ENCODE data around the gene TMC4.

DNA sequence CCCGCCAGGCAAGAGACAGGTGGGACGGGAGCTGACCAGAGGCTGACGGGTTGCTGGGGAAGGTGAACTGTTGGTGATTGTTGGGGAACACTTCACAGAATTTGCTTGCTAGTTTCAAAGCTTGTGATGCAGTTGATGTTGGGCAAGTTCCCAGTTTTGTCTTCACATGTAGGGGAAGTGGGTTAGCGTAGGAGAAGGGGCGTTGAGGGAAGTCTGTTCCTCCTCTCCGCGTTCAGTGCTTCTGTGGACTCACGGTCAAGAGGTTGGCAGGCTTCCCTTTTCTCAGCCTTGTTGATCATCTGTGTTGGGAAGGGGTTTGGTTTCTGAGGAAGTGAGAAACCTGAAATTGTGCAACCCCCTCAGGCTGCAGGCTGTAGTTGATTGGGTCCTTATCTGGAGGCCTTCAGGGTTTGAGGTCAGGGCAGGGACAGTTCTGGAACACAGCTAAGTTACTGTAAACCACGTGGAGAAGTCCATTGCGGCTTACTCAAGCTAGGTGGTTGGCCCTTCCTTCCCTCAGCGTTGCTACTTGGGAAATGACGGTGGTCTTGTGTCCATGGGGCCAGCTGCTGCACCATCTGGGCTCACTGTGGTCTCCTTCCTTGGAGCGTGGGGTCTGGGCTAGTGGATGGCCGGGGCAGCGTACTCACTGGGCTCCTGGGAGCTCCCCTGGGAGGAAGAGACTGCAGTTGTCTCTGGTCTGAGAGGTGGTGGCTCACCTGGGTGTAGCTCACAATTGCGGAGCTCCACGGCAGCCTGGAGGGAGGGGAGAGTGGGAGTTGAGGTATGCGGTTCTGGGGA is 35.2 kb upstream of the TMC4 start:
- TF ChIP-seq, protein P1, sequence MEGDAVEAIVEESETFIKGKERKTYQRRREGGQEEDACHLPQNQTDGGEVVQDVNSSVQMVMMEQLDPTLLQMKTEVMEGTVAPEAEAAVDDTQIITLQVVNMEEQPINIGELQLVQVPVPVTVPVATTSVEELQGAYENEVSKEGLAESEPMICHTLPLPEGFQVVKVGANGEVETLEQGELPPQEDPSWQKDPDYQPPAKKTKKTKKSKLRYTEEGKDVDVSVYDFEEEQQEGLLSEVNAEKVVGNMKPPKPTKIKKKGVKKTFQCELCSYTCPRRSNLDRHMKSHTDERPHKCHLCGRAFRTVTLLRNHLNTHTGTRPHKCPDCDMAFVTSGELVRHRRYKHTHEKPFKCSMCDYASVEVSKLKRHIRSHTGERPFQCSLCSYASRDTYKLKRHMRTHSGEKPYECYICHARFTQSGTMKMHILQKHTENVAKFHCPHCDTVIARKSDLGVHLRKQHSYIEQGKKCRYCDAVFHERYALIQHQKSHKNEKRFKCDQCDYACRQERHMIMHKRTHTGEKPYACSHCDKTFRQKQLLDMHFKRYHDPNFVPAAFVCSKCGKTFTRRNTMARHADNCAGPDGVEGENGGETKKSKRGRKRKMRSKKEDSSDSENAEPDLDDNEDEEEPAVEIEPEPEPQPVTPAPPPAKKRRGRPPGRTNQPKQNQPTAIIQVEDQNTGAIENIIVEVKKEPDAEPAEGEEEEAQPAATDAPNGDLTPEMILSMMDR (IDR thresholded peaks at IDR 0.05; ENCODE audit: borderline replicate concordance, extremely low read depth, low read length, poor library complexity, severe bottlenecking), result no peak
- no peak for TF ChIP-seq EZH2 (IDR thresholded peaks at IDR 0.05; ENCODE audit: borderline replicate concordance, low read depth, low read length, severe bottlenecking)
